Muscle layer of colon (tissue), 2 donors: ENCODE data around the gene PLAC8L1.

Experiments used
- H3K27ac ChIP-seq: one replicate; pipeline ENCODE4 v1.7.0; 2013; ENCODE audit warnings: low read depth, mild to moderate bottlenecking, low read length, moderate library complexity
- H3K27me3 ChIP-seq, 2 donors: one replicate each; pipeline ENCODE4 v1.7.0; 2013; ENCODE audit warnings: low read length in 2 of 2, mild to moderate bottlenecking in 2 of 2; ENCODE audit not compliant: insufficient read depth in 2 of 2, control insufficient read depth in 1 of 2
- H3K36me3 ChIP-seq: one replicate; pipeline ENCODE4 v1.7.0; 2013; ENCODE audit warnings: mild to moderate bottlenecking, low read length; ENCODE audit not compliant: insufficient read depth
- H3K4me1 ChIP-seq: one replicate; pipeline ENCODE4 v1.7.0; 2013; ENCODE audit warnings: mild to moderate bottlenecking, low read length; ENCODE audit not compliant: insufficient read depth
- H3K4me3 ChIP-seq, 2 donors: one replicate each; pipeline ENCODE4 v1.7.0; 2013; ENCODE audit warnings: low read length in 2 of 2, low read depth in 1 of 2, mild to moderate bottlenecking in 1 of 2, moderate library complexity in 1 of 2
- H3K9ac ChIP-seq: one replicate; pipeline ENCODE4 v1.7.0; 2013; ENCODE audit warnings: low read length
- H3K9me3 ChIP-seq: one replicate; pipeline ENCODE4 v1.7.0; 2013; ENCODE audit warnings: mild to moderate bottlenecking, low read length
- donor health status: abdominal sarcoma.
- donor health status: Adenocarcinoma of cecum.

Gene PLAC8L1

GRCh38 chr5:146042628-146043279 is 62.6 kb downstream of the PLAC8L1 start:
- Histone ChIP-seq H3K27me3 (no peaks in the 10 kb centered on the region), H3K4me1 (no peaks in the 10 kb centered on the region), H3K9me3 (no peaks in the 10 kb centered on the region), H3K27ac (no peak overlapping the region), H3K4me3 (no peak overlapping the region), H3K9ac (no peak overlapping the region), H3K36me3 (no peaks in the 10 kb centered on the region)

DNA sequence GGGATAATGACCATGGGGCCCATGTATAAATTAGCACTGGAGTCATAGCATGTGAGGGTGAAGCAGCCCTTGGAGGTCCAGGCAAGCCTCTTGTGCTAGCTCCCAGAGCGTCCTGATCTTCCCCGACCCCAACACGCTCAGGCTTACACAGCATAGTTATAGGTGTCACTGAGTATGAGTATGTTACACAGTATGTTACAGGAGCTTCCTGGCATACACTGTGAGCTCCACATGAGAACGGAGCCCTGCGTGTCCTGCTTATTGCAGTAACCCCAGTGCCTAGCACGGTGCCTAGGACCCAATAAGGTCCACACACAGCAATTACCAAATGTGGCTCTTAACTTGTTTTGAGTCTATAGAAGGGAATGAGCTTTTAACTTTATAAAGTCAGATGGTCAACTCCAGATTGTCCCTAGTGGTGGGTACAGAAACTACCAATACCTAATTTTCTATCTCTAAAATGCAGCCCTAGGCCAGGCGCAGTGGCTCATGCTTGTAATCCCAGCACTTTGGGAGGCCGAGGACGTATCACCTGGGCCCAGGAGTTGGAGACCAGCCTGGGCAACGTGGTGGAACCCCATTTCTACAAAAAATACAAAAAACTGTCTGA is 64.1 kb downstream of the PLAC8L1 start:
- Histone ChIP-seq H3K9ac (no peak overlapping the region), H3K27me3 (no peaks in the 10 kb centered on the region), H3K4me3 (no peak overlapping the region), H3K36me3 (no peaks in the 10 kb centered on the region), H3K9me3 (no peaks in the 10 kb centered on the region), H3K4me1 (no peaks in the 10 kb centered on the region), H3K27ac (no peak overlapping the region)

GRCh38 chr5:146040527-146040926 is 64.8 kb downstream of the PLAC8L1 start:
- no peak overlapping the region for H3K27ac ChIP-seq
- H3K4me1 ChIP-seq: no peaks in the 10 kb centered on the region
- no peaks in the 10 kb centered on the region for H3K27me3 ChIP-seq
- no peaks in the 10 kb centered on the region for H3K9me3 ChIP-seq
- no peaks in the 10 kb centered on the region for H3K36me3 ChIP-seq
- no peak overlapping the region for H3K9ac ChIP-seq
- no peak overlapping the region for H3K4me3 ChIP-seq

- Histone ChIP-seq H3K27me3 (no peaks in the 10 kb centered on the region), H3K4me1 (no peaks in the 10 kb centered on the region), H3K36me3 (no peaks in the 10 kb centered on the region), H3K9me3 (no peaks in the 10 kb centered on the region), H3K27ac (no peak overlapping the region), H3K9ac (no peak overlapping the region), H3K4me3 (no peak overlapping the region)
These were observed 66.0 kb downstream of the PLAC8L1 start for GRCh38 chr5:146039420-146039819.

GRCh38 chr5:146034605-146035004 is 70.8 kb downstream of the PLAC8L1 start:
- Histone ChIP-seq H3K27me3 (no peaks in the 10 kb centered on the region), H3K36me3 (no peaks in the 10 kb centered on the region), H3K9ac (no peak overlapping the region), H3K4me1 (no peaks in the 10 kb centered on the region), H3K9me3 (no peaks in the 10 kb centered on the region), H3K27ac (no peak overlapping the region), H3K4me3 (no peak overlapping the region)
